Adipocyte (in vitro differentiated cells): Measurements from ENCODE around the gene OTOGL.
"Not testable (repeated sequence)": the region's sequence is repeated elsewhere in the genome, so short reads cannot be mapped to it uniquely, and the experiment has no call there.

ENCODE experiments used
- DNase-seq: peaks from one replicate; pipeline ENCODE4 v3.0.0-alpha.2; 2015; ENCODE audit warnings: low read depth
- H3K27me3 ChIP-seq: replicated peaks from 2 replicates; pipeline ENCODE4 v1.7.0; 2013; ENCODE audit warnings: mild to moderate bottlenecking, low read length, moderate library complexity; ENCODE audit not compliant: control insufficient read depth, insufficient read depth
- H3K36me3 ChIP-seq: 2 replicates; pipeline ENCODE4 v1.7.0; 2013; ENCODE audit warnings: low read length, mild to moderate bottlenecking, moderate library complexity; ENCODE audit not compliant: control insufficient read depth, insufficient read depth, severe bottlenecking
- H3K4me1 ChIP-seq: 2 replicates; pipeline ENCODE4 v1.7.0; 2013; ENCODE audit warnings: mild to moderate bottlenecking, low read length, moderate library complexity; ENCODE audit not compliant: control insufficient read depth, insufficient read depth
- H3K4me3 ChIP-seq: 2 replicates; pipeline ENCODE4 v1.7.0; 2013; ENCODE audit warnings: mild to moderate bottlenecking, low read length, moderate library complexity
- H3K9ac ChIP-seq: 2 replicates; pipeline ENCODE4 v1.7.0; 2013; ENCODE audit warnings: mild to moderate bottlenecking, low read length, moderate library complexity
- H3K9me3 ChIP-seq: 2 replicates; pipeline ENCODE4 v1.7.0; 2013; ENCODE audit warnings: mild to moderate bottlenecking, low read length, moderate library complexity; ENCODE audit not compliant: control insufficient read depth

The OTOGL gene

DNA sequence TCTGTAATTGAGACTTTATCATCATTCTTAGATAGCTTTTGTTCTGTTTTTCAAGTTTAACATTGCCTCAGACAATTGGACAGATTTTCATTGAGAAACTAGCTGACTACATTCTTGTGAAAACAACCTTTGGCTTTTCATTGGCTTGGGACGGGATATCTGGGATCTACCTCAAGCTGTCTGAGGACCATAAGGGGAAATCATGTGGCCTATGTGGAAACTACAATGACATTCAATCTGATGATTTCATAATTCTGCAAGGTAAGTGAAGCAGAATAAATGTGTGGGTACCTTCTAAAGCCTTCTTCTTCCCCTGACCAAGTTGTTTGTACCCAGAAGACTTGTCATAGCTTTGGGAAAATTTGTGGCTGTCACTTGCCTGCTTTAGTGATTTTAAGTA is 133.5 kb downstream of the OTOGL start:
- H3K36me3 ChIP-seq: no peaks in the 10 kb centered on the region
- H3K9me3 ChIP-seq: no peaks in the 10 kb centered on the region
- no peak for DNase-seq
- no peak overlapping the region for H3K9ac ChIP-seq
- H3K27me3 ChIP-seq: no peaks in the 10 kb centered on the region
- H3K4me1 ChIP-seq: no peaks in the 10 kb centered on the region
- no peak overlapping the region for H3K4me3 ChIP-seq

- no peaks in the 10 kb centered on the region for H3K36me3 ChIP-seq
- no peak overlapping the region for H3K9ac ChIP-seq
- no peaks in the 10 kb centered on the region for H3K27me3 ChIP-seq
- no peak for DNase-seq
- H3K4me1 ChIP-seq: no peaks in the 10 kb centered on the region
- H3K9me3 ChIP-seq: no peaks in the 10 kb centered on the region
- no peak overlapping the region for H3K4me3 ChIP-seq
Measured at GRCh38 chr12:80233926-80234325, 134.6 kb downstream of the OTOGL start.

DNA sequence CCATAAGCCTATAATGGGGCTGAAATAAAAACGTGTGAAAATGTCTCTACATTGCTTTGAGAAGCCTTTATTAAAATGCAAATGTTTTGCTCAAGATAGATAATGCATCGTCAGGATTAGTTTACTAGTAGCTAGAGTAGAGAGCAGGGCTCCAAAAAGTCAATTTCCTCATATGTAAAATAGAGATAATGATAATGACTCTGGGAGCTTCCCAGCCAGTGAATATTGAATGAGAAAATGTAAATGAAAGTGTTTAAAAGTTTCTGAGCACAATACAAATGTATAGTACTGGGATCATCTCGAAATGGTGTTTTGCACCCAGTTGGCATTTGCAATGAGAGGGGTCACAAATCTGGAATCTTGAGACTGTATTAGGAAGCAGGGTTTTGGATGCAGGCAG is 135.3 kb downstream of the OTOGL start:
- Histone ChIP-seq H3K27me3 (no peaks in the 10 kb centered on the region), H3K4me1 (no peaks in the 10 kb centered on the region), H3K36me3 (no peaks in the 10 kb centered on the region), H3K9ac (no peak overlapping the region), H3K4me3 (no peak overlapping the region), H3K9me3 (no peaks in the 10 kb centered on the region)
- peak; percentile 15 for DNase-seq

DNA sequence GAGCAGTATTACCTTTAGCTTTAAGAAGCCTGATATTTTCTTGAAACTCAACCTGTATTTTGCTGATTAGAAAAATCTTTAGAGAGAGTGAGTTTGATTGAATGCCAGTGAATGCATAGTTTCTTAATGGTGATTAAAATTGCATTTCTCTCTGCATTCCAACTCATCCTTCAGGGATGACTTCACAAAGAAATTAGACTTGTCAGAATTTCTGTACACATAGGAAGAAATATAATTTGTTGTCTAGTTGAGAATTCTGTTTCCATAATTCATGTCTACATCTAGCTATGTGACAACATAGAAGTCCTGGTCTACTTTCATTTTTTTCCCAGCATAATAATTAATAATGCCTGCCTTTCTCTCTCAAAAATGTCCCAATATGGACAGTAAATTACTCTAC is 136.6 kb downstream of the OTOGL start:
- Histone ChIP-seq H3K36me3 (no peaks in the 10 kb centered on the region), H3K9me3 (no peaks in the 10 kb centered on the region), H3K4me1 (no peaks in the 10 kb centered on the region), H3K27me3 (no peaks in the 10 kb centered on the region), H3K9ac (no peak overlapping the region), H3K4me3 (no peak overlapping the region)
- DNase-seq: no peak

- no peak overlapping the region for H3K4me3 ChIP-seq
- H3K9me3 ChIP-seq: no peaks in the 10 kb centered on the region
- H3K36me3 ChIP-seq: no peaks in the 10 kb centered on the region
Measured at GRCh38 chr12:80239867-80240266, 140.5 kb downstream of the OTOGL start.

GRCh38 chr12:80241576-80242273 is 142.4 kb downstream of the OTOGL start:
- Histone ChIP-seq H3K4me1 (no peaks in the 10 kb centered on the region), H3K9ac (no peak overlapping the region), H3K4me3 (no peak overlapping the region), H3K36me3 (no peaks in the 10 kb centered on the region), H3K9me3 (no peaks in the 10 kb centered on the region), H3K27me3 (no peaks in the 10 kb centered on the region)
- DNase-seq: peak; percentile 63

More at GRCh38 chr12:80239867-80240266, 140.5 kb downstream of the OTOGL start:
- no peak for DNase-seq
- Histone ChIP-seq H3K27me3 (no peaks in the 10 kb centered on the region), H3K9ac (no peak overlapping the region), H3K4me1 (no peaks in the 10 kb centered on the region)

DNA sequence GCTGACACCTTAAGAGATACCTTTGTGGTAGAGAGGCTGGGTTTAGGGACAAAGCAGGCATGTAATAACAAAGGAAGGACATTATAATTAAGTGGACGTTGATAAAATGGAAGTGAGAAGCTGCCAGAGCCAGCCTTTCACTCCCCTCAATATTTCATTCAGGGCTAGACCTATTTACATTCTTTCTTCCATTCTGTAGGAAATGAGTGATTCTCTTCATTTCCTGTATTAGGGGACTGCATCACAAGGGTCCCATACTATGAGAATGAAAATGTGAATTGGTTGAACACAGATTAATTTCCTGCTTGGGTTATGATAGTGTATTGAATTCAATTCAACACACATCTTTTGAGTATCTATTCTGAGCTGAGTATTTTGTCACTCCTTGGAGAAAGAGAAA is 143.0 kb downstream of the OTOGL start:
- Histone ChIP-seq H3K27me3 (no peaks in the 10 kb centered on the region), H3K4me1 (no peaks in the 10 kb centered on the region), H3K4me3 (no peak overlapping the region), H3K9ac (no peak overlapping the region), H3K9me3 (no peaks in the 10 kb centered on the region), H3K36me3 (no peaks in the 10 kb centered on the region)
- peak; percentile 4 for DNase-seq

DNA sequence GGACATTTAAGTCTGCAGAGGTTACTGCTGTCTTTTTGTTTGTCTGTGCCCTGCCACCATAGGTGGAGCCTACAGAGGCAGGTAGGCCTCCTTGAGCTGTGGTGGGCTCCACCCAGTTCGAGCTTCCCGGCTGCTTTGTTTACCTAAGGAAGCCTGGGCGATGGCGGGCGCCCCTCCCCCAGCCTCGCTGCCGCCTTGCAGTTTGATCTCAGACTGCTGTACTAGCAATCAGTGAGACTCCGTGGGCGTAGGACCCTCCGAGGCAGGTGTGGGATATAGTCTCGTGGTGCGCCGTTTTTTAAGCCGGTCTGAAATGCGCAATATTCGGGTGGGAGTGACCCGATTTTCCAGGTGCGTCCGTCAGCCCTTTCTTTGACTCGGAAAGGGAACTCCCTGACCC is 150.2 kb downstream of the OTOGL start:
- H3K4me3 ChIP-seq, H3K9me3 ChIP-seq, H3K9ac ChIP-seq, H3K27me3 ChIP-seq, H3K36me3 ChIP-seq, H3K4me1 ChIP-seq, DNase-seq: not testable (repeated sequence)

- DNase-seq: no peak
- Histone ChIP-seq H3K4me1 (peaks cover 4% of the 10 kb centered on the region), H3K9ac (no peak overlapping the region), H3K36me3 (no peaks in the 10 kb centered on the region), H3K4me3 (no peak overlapping the region), H3K9me3 (no peaks in the 10 kb centered on the region), H3K27me3 (no peaks in the 10 kb centered on the region)
Measured at GRCh38 chr12:80257920-80258319, 158.6 kb downstream of the OTOGL start.

- H3K9me3 ChIP-seq: no peaks in the 10 kb centered on the region
- peaks cover 4% of the 10 kb centered on the region for H3K4me1 ChIP-seq
- H3K9ac ChIP-seq: no peak overlapping the region
- DNase-seq: no peak
- H3K36me3 ChIP-seq: no peaks in the 10 kb centered on the region
- no peak overlapping the region for H3K4me3 ChIP-seq
- no peaks in the 10 kb centered on the region for H3K27me3 ChIP-seq
Measured at GRCh38 chr12:80260269-80260668, 160.9 kb downstream of the OTOGL start.

- no peak overlapping the region for H3K4me3 ChIP-seq
- peaks cover 4% of the 10 kb centered on the region for H3K4me1 ChIP-seq
- DNase-seq: no peak
- no peak overlapping the region for H3K9ac ChIP-seq
- no peaks in the 10 kb centered on the region for H3K27me3 ChIP-seq
- no peaks in the 10 kb centered on the region for H3K36me3 ChIP-seq
- H3K9me3 ChIP-seq: no peaks in the 10 kb centered on the region
Measured at GRCh38 chr12:80261403-80261802, 162.1 kb downstream of the OTOGL start.

DNA sequence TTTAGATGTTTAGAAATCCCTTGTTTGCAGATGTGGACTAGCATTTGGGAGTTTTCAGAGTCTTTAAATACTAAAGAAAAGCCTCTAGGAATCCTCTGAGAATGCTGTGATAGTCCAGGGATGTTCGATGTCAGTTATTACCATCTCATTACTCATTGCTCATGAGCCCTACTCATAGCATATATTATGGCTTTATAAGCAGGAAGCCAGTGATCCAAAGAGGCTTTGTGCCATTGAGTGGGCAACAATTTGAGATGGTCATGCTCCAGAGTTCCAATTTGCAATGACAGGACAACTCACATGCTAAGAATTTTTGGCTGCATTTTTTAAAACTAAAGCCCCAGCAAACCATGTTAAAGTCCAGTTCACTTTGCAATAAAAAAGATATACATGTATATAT is 163.0 kb downstream of the OTOGL start:
- no peaks in the 10 kb centered on the region for H3K9me3 ChIP-seq
- H3K36me3 ChIP-seq: no peaks in the 10 kb centered on the region
- DNase-seq: peak; percentile 52

More for the DNA sequence above, 163.0 kb downstream of the OTOGL start:
- peaks cover 4% of the 10 kb centered on the region for H3K4me1 ChIP-seq
- no peak overlapping the region for H3K9ac ChIP-seq
- no peaks in the 10 kb centered on the region for H3K27me3 ChIP-seq
- peak overlapping the region; percentile 49 for H3K4me3 ChIP-seq
